GM21528 (cell line): ENCODE results near the gene PLA2G4A.

ENCODE experiments used
- ATAC-seq: cut with Tn5 transposase; IDR thresholded peaks from one replicate; pipeline ENCODE4 v1.9.1; 2021; ENCODE audit warnings: mild to moderate bottlenecking, moderate library complexity; ENCODE audit not compliant: unreplicated experiment, low FRiP score

PLA2G4A gene

DNA sequence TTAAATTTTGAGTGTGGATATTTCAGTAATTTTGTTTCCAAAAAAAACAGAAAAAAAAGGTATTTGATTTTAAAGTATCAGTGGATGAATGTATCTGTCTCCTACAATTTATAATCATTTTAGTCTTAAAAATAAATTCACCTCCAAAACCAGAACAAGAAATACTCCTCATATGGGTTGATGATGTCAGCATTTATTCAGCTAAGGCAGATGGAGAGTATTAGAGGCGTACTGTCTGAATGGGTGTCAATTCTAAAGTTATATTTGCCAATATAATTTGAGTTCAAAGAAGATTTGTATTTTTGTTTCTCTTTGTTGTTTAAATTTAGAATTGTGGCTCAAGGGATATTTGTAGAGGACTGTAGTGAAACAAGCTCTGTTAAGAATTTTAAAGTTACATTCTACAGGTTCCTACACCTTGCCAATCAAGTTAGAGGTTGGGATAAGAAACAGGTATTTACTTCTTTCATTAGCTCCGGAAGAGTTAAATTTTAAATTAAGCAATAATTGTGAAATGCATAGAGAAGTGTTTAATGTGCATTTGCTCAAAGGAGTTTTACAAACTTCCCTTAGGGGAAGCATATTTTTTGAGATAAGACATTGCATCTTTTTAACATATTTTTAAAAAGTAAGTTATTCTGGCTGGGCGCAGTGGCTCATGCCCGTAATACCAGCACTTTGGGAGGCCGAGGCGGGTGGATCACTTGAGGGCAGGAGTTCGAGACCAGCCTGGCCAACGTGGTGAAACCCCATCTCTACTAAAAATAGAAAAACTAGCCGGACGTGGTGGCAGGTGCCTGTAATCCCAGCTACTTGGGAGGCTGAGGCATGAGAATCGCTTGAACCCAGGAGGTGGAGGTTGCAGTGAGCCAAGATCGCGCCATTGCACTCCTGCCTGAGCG lies 1.2 kb downstream of the PLA2G4A start:
- ATAC-seq = no peak

DNA sequence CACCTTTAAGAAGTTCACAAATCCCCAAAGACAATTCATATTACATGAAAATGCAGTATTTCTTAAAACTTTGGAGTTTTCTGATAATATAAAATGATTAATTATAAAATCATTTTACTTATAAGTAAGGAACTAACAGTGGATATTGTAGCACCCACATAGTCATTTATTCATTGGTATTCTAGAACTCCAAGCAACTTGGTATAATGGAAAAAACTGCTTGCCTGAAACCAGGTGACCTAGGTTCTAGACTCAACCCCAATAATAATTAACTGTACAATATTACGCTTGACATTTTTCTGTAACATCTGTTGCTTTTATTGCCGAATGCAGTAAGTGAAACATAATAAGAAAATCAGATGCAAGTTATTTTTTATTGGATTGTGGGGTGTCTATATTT lies 2.4 kb downstream of the PLA2G4A start:
- no peak for ATAC-seq

DNA sequence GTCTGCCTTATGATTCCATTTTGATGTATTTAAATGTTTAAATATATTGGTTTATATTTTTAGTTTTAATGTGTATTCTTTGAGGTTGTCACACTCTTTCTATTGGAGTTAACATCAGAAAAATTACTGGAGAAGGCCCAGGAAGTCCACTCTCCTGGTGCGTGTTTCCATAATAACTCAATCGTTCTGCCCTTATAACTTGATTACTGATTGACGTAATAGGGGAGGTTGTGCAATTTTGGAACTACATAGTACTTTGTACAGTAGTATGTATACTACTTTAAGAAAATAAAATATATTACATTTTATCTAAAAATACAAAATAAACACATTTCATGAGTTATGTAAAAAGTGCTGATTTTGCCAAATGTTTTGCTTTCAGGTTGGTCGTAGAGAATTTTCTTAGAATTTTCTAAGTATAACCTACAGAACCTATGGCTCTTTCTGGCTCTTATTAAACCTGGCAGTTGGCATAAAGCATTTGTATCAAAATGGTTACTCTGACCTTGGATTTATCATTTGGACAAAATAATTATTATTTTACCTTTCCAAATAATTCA lies 5.7 kb downstream of the PLA2G4A start:
- ATAC-seq = no peak

DNA sequence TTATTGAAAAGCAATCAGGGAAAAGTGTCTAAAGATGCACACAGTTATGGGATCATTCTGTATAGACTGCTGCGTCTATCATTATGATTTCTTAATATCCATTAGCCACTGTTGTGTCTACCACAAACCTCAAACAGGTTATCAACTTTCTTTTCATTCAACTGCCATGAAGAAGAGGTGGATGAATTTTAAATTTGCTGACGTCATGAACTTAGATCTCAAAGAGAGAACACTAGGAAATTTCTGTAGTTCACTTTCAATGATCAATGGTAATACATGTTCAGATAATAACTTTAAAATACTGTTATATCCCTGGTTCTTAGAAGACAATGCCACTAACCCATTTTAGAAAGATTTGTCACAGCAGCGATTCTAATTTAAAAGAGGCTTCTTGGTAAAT lies 6.7 kb downstream of the PLA2G4A start:
- no peak for ATAC-seq

DNA sequence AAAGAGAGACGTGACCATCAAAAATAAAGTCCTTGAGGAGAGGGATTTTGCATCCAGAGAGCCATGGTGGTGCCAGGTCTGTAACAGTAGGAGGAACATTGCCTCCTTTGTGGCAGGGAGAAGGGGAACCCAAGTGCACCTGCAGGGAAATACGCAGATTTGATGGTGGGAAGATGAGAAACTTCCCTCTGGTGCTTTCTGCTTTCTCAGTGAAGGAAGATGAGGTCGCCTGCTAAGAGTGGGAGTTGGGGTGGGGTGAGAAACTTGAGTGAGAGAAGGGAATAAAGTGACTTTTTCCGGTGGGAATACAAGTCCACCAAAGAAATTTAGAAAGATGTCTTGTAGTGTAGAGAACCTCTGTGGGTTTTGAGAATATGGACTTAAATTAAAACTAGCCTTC lies 9.1 kb downstream of the PLA2G4A start:
- ATAC-seq = no peak

DNA sequence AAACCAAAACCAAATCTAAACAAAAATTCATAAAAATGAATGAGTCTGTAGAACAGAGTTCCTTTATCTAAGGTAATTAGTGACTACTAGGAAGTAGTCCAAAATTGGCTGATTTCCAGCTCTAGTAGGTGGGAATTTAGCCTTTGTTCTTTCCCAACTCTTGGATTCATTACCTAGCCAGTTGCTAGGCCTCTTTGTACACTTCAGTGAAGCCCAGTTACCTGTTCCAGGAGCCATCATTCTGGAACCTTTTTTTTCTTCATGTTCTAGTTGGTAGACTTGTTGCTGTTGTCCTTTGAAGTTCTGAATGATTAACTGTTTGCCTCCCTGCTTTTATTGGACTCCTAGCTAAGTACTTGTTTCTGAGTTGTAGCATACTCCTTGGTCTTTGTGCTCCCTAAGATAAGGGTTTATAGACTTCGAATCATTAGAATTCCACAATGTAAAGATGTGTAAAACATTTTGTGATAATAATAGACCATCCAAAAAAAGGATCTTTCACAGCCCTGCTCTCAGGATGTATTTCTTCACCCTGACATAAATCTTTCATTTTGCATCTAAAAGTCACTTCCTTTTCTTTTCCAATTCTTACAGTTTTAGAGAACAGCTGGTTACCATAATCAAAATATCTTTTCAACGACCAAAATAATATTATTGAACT lies 9.8 kb downstream of the PLA2G4A start:
- ATAC-seq = no peak

DNA sequence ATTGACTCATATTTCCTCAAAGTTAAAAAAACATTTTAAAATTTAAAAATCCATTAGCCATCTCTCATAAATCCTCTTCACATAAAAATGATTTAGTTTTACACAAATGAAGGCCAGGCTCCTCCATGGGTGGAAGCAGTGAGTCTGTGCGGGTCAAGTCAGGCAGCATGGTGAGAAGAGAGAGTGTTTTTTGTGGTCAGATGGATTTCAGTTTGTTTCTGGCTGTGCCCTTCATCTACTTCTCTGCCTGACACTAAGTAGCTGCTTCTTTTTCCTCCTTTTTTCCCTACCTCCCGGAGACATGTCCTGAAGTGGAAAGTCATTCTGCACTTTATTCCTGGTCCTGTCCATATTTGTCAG lies 10.3 kb downstream of the PLA2G4A start:
- no peak for ATAC-seq

DNA sequence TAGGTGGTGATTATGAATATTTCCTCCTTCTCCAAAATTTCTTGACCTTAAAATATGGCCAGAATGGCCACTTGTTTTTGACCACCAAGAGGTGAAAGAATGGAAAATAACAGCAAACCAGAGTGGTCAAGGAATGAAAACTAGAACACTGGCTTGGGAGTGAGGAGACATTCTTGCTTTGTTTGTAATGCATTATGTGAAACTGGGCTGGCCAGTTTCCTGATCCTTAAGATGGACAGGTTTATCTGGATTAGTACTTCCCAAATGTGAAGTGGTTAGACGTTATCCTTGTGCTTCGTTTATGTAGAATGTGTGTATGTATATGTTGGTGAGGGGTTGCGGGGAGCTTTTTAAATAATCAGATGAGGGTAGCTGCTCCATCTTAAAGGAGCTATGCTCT lies 12.8 kb downstream of the PLA2G4A start:
- ATAC-seq = no peak

DNA sequence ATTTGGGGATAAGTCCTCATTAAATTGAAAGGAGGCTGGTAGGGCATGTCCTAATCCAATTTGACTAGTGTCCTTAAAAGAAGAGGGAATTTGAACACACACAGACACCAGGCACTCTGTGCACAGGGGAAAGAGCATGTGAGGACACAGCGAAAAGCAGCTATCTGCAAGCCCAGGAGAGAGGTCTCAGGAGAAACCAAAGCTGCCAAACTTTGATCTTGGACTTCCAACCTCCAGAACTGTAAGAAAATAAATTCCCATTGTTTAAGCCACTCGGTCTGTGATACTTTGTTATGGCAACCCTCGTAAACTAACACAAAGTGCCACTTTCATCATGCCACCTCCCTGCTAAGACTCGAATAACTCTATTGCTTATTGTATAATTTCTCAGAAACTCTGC lies 13.8 kb downstream of the PLA2G4A start:
- no peak for ATAC-seq

DNA sequence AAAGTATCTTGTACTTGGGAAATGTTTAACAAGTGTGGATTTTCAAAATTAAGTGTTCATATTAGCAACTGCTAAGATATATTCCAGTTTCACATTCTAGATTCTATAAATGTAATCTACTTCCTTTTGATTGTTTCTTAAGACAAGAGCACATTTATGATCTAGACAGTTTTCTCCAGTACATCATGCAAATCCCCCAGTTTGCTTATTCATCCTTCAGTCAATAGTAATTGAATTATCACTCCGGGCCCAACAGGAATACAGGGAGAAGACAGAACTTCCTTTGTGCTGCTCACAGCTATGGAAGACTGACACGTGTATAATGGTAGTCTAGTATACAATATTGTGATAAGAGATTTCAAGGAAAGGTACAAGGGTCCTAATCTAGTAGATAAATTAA lies 14.5 kb downstream of the PLA2G4A start:
- ATAC-seq = no peak

DNA sequence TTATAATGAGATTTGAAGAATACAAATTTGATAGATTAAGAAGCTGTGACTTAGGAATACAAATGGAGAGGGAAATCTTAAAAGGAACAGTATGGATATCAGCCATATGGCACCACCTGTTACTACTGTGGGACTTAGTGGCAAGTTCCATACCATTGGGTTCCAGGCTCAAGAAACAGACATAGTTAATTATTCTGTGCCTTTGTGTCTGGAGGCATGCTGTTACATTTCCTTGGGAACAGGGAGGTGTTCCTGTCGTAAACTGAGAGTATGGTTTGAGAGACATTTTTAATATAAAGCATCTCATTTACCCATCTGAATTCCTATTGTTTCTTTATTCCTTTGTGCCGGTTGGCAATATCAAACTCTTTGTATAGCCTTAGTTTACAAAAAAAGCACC lies 15.2 kb downstream of the PLA2G4A start:
- no peak for ATAC-seq

DNA sequence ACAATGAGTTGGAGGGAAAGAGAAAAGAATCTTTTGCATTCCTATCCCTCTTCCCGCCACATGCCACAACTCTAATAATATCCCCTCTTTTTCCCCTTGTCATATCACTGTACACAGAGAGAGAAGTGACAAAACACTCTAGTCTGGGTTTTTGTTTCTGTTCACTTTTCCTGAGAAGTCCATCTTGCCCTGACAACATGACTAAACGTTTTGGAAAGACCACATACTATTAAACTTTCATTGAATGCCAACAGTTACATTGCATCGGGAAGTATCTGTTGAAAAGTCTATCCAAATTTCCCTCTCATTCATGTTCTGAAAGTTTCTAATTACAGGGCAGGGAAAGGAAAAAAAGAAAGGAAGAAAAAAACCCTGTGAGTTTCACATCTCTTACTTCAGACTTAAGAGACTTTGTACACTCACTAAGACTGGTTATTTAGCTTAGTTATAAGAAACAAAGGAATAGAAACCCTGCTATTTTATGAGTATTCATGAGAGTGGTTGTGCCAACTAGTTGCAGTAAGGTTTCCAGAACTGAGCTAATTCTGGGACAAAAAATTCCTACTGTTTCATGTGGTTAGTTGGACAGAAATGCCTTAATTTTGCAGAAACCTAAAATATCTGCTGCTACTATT lies 16.9 kb downstream of the PLA2G4A start:
- no peak for ATAC-seq

DNA sequence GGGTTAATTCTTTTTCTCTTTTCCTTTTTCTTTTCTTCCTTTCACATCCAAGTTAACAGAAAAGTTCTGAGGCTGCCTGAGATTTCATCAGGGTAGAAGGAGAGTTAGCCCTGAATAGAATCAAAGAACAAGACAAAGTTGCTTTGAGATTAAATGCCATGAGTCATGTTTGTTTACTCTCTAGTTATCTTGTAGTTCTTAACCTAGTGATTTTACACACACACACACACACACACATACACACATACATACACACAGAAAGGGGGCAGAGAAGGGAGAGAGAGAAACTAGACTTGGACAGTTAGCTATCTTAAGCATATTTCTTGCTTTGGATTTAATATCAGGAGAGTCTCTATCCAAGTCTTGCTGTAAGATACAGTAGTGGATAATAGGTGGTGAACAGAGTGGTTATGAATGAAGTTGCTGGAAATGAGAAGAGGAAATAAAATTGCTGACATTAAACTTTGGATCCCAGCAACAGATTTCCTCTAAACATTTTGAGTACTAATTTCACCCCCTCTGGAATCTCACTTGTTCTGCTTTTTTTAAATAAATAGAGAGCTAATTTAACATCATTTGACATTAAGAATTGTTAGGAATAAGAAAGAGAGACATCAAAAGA lies 19.9 kb downstream of the PLA2G4A start:
- ATAC-seq = no peak

DNA sequence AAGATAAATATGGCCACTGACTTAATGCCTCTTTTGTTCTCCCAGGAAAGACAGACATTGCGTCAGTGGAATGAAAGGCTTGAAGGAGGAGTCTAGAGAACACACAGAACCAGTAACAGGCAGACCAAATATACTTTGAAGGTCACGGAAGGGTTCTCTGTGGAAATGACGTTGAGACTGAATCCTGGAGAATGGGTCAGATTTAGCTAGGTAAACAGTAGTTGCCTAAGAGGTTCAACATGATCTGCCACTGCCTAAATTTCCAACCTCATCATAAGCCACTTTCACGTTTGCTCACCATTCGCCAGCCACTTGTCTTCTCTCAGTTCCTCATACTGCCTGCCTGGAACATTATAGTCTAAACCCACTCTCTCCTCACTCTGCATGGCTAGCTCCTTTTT lies 20.5 kb downstream of the PLA2G4A start:
- peak; percentile 98 for ATAC-seq

DNA sequence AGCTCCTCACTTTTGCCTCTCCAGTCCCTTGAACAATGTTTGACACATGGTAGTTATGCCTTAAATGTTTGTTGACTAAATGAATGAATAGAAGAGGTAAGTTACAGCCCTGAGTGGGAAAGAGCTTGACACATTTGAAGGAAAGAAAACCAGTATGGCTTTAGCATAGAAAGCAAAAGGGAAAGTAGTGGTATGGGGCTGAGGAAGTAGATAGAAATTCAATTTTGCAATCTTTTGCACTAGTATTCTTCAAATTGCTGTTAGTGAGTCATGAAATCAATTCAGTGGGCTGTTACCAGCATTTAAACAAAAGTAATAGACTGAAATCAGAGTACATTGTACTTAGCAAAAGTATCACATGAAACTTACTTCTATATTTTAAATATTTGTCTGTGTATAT lies 21.1 kb downstream of the PLA2G4A start:
- peak; percentile 67 for ATAC-seq

DNA sequence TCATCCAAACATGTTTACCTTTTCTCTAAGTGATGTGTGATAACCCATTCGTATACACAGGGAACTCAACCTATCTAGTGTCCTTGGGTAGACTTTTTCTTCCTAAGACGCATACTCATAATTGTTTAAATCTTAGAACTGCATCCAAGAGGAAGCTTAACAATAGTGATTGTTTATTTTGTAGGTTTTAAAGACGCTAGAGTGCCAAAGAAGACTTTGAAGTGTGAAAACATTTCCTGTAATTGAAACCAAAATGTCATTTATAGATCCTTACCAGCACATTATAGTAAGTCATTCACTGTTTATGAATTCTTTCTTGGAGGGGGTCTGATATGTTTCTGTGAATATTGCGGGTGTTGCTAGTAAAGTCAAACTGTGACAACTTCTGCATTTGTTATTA lies 25.4 kb downstream of the PLA2G4A start:
- no peak for ATAC-seq

DNA sequence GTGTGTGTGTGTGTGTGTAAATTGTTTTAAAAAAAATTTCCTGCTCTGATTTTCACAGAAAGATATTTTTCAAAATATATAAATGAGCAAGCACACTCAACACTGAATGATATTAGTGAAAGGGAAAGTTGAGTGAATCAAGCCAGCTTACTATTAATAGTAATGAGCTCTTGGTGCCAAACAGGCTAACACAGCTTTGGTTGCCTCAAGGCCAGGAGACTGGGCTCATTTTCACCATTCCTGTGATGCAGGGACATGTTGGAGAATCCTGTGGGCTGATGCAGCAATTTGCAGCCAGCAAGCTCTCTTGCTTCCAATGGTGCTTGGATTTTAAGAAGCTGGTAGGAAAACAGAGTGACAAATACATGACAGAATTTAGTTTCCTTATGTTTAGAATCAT lies 30.2 kb downstream of the PLA2G4A start:
- no peak for ATAC-seq

DNA sequence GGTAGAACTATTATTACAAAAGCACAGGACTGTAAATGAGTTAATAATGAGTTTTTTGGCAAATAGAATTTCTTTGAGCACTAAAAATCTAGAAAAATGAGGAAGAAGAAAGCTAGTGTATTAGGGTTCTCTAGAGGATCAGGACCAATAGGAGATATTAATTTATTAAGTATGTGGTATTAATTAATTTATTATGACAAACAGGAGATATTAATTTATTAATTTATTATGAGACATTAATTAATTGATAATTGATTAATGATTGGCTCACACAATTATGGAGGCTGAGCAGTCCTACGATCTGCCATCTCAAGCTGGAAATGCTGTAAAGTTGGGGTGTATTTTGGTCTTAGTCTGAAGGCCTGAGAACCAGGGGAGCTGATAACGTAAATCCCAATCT lies 31.2 kb downstream of the PLA2G4A start:
- no peak for ATAC-seq

DNA sequence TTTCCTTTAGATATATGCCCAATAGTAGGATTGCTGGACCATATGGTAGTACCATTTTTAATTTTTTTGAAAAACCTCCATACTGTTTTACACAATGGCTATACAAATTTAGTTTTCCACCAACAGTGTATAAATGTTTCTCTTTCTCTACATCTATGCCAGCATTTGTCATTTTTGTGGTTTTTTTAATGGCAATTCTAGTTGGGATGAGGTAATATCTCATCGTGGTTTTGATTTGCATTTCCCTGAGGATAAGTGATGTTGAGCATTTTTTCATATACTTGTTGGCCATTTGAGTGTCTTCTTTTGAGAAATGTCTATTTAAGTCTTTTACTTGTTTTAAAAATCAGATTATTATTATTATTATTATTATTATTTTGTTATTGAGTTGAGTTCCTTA lies 35.5 kb downstream of the PLA2G4A start:
- no peak for ATAC-seq

DNA sequence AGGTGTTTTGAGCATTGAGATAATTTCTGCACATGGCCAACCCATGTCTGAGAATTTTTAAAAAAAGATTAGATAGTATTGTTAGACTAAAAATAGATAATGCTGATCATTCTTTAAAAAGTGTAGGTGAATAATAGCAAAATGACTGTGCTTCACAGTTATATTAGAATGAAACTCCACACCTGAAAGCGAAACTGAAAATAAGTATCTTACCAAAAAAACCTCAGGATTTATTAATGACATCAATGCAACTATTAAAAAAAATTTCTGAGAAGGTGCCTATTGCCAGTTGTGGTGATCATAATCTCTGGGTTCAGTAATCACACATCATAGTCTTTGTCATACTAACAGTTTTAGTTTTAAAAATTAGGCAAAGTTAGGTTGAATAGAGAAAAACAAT lies 36.5 kb downstream of the PLA2G4A start:
- ATAC-seq = peak; percentile 87

DNA sequence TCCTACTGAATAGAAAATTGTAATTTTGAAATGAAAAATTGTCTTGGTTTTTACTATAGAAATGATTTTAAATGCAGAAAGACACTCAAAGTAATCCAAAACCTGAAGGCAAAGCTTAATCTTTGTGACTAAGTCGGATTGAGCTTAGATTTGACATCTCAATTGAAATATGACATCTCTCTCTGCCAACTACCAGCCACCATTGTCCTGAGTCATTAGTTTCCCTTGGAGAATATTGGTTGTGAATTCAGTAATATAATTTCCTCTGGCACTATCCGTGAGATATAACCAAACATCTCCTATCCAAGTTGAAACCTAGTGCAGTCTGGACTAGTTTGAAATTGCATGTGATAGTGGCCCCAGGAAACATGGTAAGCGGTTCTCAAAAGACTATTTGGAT lies 37.1 kb downstream of the PLA2G4A start:
- ATAC-seq = no peak
